Measurements from ENCODE around the gene STOM.
A peak's percentile ranks its signal among the peaks of the same experiment; 100 is the strongest.
"Not testable (repeated sequence)": the region's sequence is repeated elsewhere in the genome, so short reads cannot be mapped to it uniquely, and the experiment has no call there.

The STOM gene, protein sequence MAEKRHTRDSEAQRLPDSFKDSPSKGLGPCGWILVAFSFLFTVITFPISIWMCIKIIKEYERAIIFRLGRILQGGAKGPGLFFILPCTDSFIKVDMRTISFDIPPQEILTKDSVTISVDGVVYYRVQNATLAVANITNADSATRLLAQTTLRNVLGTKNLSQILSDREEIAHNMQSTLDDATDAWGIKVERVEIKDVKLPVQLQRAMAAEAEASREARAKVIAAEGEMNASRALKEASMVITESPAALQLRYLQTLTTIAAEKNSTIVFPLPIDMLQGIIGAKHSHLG

GRCh38 chr9:121369595-121370265 lies at the start of gene STOM:
Gene STOM (minus strand): TSS chr9:121370250. CDS start chr9:121370187, 63 bp downstream.
- DNase-seq: no peak

GRCh38 chr9:121411993-121412392 lies 41.9 kb upstream of the STOM start:
- no peak for DNase-seq

GRCh38 chr9:121405899-121406298 lies 35.8 kb upstream of the STOM start:
- DNase-seq: no peak

- no peak for DNase-seq
Measured at GRCh38 chr9:121404906-121405305, 34.9 kb upstream of the STOM start.

DNA sequence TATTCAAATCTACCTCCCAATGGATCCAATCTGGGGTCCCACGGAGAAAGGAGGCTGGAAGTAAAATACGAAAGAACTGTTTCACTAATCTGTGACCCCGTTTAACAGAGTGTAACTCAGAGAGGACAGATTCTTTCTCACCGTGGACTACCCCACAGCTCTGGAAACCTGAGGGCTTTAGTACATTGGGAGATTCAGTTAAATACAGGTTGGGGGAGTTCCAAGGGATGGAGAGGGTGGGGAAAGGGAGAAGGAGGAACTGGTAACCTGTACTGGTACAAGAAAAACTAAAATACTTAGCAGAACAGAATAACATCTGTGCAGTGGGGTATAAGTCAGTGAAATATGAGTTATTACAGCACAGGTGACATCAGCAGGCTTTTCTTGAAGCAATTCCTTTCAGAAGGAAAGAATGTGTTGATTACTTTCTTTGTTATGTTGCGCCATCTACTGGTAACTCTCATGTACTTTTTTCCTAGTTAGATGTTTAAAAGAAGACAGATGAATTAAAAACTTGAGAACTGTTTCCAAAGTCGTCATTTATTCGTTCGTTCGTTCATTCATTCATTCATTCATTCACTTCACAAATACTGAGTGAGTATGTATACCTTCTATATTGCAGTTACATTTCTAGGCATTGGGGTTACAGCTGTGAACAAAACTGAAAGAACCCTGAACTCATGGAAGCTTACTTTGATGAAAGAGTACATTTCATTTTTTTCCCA lies 30.0 kb upstream of the STOM start:
- DNase-seq: peak; percentile 45

- DNase-seq: no peak
Measured at GRCh38 chr9:121399126-121399882, 29.3 kb upstream of the STOM start.

GRCh38 chr9:121398374-121398773 lies 28.3 kb upstream of the STOM start:
- no peak for DNase-seq

DNA sequence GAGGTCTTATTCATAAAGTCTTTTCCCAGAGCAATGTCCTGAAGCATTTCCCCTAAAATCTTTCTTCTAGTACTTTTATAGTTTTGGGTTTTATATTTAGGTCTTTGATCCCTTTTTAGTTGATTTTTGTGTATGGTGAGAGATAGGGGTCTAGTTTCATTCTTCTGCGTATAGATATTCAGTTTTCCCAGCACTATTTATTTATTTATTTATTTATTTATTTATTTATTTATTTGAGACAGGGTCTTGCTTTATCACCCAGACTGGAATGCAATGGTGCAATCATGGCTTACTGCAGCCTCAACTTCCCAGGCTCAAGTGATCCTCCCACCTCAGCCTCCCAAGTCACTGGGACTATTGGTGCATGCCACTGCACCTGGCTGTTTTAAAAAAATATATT lies 27.2 kb upstream of the STOM start:
- not testable (repeated sequence) for DNase-seq

GRCh38 chr9:121395558-121395957 lies 25.5 kb upstream of the STOM start:
- DNase-seq: no peak

- DNase-seq: no peak
Measured at GRCh38 chr9:121394292-121394691, 24.2 kb upstream of the STOM start.

DNA sequence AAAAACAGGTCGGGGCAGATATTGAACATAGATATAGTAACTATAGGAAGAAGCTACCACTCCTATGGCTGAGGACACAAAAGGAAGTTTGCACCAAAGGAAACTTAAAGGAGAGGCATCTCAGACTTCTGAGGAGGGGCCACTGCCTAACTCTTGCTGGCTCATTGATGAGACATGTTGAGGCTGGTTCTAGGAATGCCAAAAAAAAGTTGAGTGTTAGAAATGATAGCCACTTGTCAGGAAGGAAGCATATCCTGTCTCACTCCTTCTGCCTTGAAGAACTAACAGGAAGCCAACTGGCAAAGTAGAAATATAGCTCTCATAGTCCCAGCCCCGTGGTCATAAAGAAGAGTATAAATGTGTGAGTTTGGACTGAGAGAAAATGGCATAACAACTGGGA lies 23.3 kb upstream of the STOM start:
- no peak for DNase-seq

DNA sequence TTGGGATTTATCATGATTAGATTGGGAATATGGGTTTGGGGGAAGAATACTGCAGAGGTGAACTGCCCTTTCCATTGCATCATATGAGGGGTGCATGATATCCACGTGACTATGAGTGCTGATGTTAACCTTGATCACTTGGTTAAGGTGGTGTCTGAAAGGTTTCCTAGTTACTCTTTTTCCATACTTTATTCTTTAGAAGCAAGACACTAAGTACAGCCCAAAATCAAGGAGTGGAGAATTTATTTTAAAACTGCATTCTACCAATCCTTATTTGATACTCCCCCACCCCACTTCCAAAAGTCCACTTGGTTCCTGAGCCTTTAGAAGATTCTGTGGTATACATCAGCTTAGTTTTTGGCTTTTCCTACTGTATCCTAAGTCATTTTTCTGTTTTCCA lies 20.3 kb upstream of the STOM start:
- DNase-seq: no peak

DNA sequence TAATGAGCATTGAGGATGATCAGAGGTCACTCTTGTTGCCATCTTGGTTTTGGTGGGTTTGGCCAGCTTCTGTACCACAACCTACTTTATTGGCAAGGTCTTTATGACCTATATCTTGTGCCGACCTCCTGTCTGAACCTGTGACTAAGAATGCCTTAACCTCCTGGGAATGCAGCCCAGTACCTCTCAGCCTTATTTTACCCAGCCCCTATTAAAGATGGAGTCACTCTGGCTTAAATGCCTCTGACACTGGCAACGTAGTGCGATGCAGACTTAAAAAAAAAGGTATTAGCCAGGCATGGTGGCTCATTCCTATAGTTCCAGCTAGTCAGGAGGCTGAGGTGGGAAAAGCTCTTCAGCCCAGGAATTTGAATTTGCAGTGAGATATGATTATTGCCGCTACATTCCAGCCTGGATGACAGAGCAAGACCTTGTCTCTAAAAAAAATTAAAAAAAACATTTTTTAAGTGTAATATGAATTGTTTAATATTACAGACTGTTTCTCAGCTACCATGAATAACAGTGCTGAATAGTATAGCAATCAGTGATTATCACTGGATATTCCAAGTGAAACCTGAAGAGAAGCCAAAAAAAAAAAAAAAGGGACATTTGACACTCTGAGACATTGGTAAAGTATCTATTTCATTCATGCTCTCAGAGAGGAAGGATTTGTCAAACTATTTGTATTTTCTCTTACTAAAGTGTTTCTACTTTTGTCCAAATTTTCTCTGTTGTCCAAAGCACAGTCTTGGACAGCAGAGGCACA lies 18.3 kb upstream of the STOM start:
- DNase-seq: no peak

- no peak for DNase-seq
Measured at GRCh38 chr9:121386442-121387175, 16.6 kb upstream of the STOM start.

GRCh38 chr9:121383715-121384114 lies 13.7 kb upstream of the STOM start:
- no peak for DNase-seq

DNA sequence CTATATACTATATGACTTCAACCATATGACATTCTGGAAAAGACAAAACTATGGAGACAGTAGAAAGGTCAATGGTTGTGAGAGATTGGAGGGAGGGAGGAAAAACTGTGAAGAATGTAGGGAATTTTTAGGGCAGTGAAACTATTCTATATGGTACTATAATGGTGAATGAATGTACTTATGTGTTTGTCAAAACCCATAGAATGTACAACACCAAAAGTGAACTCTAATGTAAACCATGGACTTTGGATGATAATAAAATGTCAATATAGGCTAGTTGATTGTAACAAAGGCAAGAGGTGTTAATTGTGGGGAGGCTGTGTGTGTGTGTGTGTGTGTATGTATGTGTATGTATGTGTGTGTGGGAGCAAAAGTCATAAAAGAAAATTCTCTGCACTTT lies 10.8 kb upstream of the STOM start:
- DNase-seq: no peak

- no peak for DNase-seq
Measured at GRCh38 chr9:121376214-121376830, 6.3 kb upstream of the STOM start.

- no peak for DNase-seq
Measured at GRCh38 chr9:121373011-121373729, 3.1 kb upstream of the STOM start.

GRCh38 chr9:121372239-121373010 lies 2.4 kb upstream of the STOM start:
- no peak for DNase-seq

Data from NCI-H1417 treated with DMSO at 0.1 percent for 48 hours (cell line).